Spleen (tissue), 11 donors: ENCODE data around the gene LRRC8E. TPM values are rescaled to one million over a fixed set of nuclear protein-coding genes. Genes with fewer than 3 reads are reported as not detected.

ENCODE experiments used
- DNase-seq: peaks from one replicate; pipeline ENCODE4 v3.0.0-alpha.2; 2020
- H3K27ac ChIP-seq, 8 donors: fragments of 200-600 bp; sonication (generic) in 7 of 8; 1 replicate in 4 of 8; 2 replicates in 4 of 8; pipeline versions ENCODE4 v1.5.0 to v1.8.0; 2016 to 2021; ENCODE audit warnings: inconsistent platforms in 4 of 8, mild to moderate bottlenecking in 4 of 8, moderate library complexity in 1 of 8
- H3K27me3 ChIP-seq, 7 donors: fragments of 200-600 bp; sonication (generic) in 6 of 7; replicated peaks in 1 of 7; 1 replicate in 4 of 7; 2 replicates in 3 of 7; pipeline versions ENCODE4 v1.5.0 to v1.8.0; 2016 to 2021; ENCODE audit warnings: inconsistent platforms in 3 of 7, mild to moderate bottlenecking in 1 of 7
- H3K36me3 ChIP-seq, 6 donors: fragments of 200-600 bp; sonication (generic) in 5 of 6; 1 replicate in 4 of 6; 2 replicates in 2 of 6; pipeline versions ENCODE4 v1.5.0 to v1.8.0; 2016 to 2021; ENCODE audit warnings: inconsistent platforms in 2 of 6
- H3K4me1 ChIP-seq, 6 donors: fragments of 200-600 bp; sonication (generic) in 5 of 6; 1 replicate in 3 of 6; 2 replicates in 3 of 6; pipeline versions ENCODE4 v1.5.0 to v1.8.0; 2016 to 2021; ENCODE audit warnings: inconsistent platforms in 3 of 6
- H3K4me3 ChIP-seq, 8 donors: fragments of 200-600 bp; sonication (generic) in 7 of 8; 1 replicate in 4 of 8; 2 replicates in 4 of 8; pipeline versions ENCODE4 v1.5.0 to v1.8.0; 2016 to 2021; ENCODE audit warnings: inconsistent platforms in 4 of 8, mild to moderate bottlenecking in 4 of 8, moderate library complexity in 2 of 8
- H3K9me3 ChIP-seq, 8 donors: fragments of 200-600 bp; sonication (generic) in 7 of 8; 1 replicate in 4 of 8; 2 replicates in 4 of 8; pipeline versions ENCODE4 v1.5.0 to v1.8.0; 2016 to 2021; ENCODE audit warnings: inconsistent platforms in 4 of 8
- POLR2A ChIP-seq, 3 donors: fragments of 450-650 bp; IDR thresholded peaks; one replicate each; pipeline ENCODE4 v1.5.1; 2017; ENCODE audit warnings: antibody characterized with exemption in 3 of 3, mild to moderate bottlenecking in 1 of 3
- POLR2AphosphoS5 ChIP-seq, 3 donors: sonication (generic); formaldehyde crosslinking; IDR thresholded peaks; one replicate each; pipeline ENCODE4 v1.5.1; 2017; ENCODE audit warnings: antibody characterized with exemption in 3 of 3
- WGBS, 5 donors: extraction: QIAGEN DNeasy Blood & Tissue Kit in 3 of 5; methylation state at CpG; one replicate each; pipeline versions ENCODE4 v1.1.5 to v1.1.7; 2013 to 2018; 5-methylcytosine and 5-hydroxymethylcytosine counted together
- intact Hi-C: fragments of 100-400 bp; cut with DNase I; formaldehyde crosslinking; loops from one replicate; pipeline ENCODE4 v1.15.0; 2023; ENCODE audit warnings: low total_unique reads
- polyA plus RNA-seq, 3 donors: library from polyadenylated mRNA; stranded (reverse); fragments of 200-250 nt; gene quantifications; one replicate each; pipeline ENCODE4 v1.2.1, GENCODE V29; 2013
- total RNA-seq, 7 donors: library from RNA; depleted of rRNA in 3 of 7; stranded (reverse); fragments of >200 nt in 3 of 7; fragmentation: NEBNext Ultra II Directional in 4 of 7; extraction: Animal tissue kit (Norgen Biotek cat#: 25700) in 4 of 7; gene quantifications; one replicate each; pipeline versions ENCODE4 v1.1.0 to v1.2.1, GENCODE V29; 2016 to 2021
- TF ChIP-seq, protein P1 (sequence below), 11 experiments: fragments of 200-600 bp in 7 of 11; fragments of 450-650 bp in 4 of 11; sonication (generic) in 4 of 11; IDR thresholded peaks in 8 of 11; conservative IDR thresholded peaks in 3 of 11; 1 replicate in 7 of 11; 2 replicates in 4 of 11; pipeline versions ENCODE4 v1.4.0 to v1.8.0; 2016 to 2021; ENCODE audit warnings: antibody characterized with exemption in 11 of 11, inconsistent platforms in 4 of 11, mild to moderate bottlenecking in 1 of 11
- donor health status: healthy with polysubstance abuse.
- donor health status: DM: no; HTN: no; CAD: no; lungs with moderate emphysema.
- donor health status: DM: no; HTN: no; CAD: no.
- donor health status: Bipolar disorder and iron deficiency.
- donor health status: healthy.
- donor health status: DM: no; HTN: no; CAD: no.
- donor health status: DM: yes; HTN: yes; CAD: no.

The LRRC8E gene
- total and polyA plus RNA-seq, 10 donors, result 0.08 to 0.37 TPM; not detected in 8

DNA sequence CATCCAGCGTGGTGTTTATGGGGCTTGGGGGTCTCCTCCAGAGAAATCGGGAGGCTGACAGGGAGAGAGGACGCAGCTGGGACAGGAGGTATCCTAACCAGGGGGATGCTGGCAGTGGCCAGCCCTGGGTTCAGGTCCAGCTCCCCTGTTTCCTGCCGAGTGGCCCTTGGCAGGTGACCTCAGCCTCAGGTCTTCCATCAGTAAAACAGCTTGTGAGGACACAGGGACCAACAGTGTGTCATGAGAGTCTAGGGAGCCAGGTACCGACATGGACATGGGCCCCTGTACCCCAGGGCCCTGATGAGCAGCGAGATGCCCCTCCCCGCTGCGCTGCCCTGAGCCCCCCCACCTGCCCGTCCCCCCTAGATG is 38.7 kb upstream of the LRRC8E start:
- peaks cover 4 to 23% (median 9%) of the 10 kb centered on the region in 6 donors for H3K4me1 ChIP-seq
- DNase-seq, result no peak
- intact Hi-C loops, result no loop called here
- no peaks in the 10 kb centered on the region for H3K9me3 ChIP-seq
- H3K27me3 ChIP-seq, result peaks cover 0 to 1% (median 0%) of the 10 kb centered on the region in 7 donors
- H3K27ac ChIP-seq, result no peak overlapping the region
- no peak overlapping the region for H3K4me3 ChIP-seq
- H3K36me3 ChIP-seq, result peaks cover 0 to 40% (median 0%) of the 10 kb centered on the region in 6 donors
- 88 to 99% (median 92%) methylated on average over 4 to 9 of the region's 9 CpGs for WGBS, 5 donors
- TF ChIP-seq, protein P1, sequence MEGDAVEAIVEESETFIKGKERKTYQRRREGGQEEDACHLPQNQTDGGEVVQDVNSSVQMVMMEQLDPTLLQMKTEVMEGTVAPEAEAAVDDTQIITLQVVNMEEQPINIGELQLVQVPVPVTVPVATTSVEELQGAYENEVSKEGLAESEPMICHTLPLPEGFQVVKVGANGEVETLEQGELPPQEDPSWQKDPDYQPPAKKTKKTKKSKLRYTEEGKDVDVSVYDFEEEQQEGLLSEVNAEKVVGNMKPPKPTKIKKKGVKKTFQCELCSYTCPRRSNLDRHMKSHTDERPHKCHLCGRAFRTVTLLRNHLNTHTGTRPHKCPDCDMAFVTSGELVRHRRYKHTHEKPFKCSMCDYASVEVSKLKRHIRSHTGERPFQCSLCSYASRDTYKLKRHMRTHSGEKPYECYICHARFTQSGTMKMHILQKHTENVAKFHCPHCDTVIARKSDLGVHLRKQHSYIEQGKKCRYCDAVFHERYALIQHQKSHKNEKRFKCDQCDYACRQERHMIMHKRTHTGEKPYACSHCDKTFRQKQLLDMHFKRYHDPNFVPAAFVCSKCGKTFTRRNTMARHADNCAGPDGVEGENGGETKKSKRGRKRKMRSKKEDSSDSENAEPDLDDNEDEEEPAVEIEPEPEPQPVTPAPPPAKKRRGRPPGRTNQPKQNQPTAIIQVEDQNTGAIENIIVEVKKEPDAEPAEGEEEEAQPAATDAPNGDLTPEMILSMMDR (IDR thresholded peaks at IDR 0.05 in 8 of 11, conservative IDR thresholded peaks at IDR 0.05 in 3 of 11), result no peak

DNA sequence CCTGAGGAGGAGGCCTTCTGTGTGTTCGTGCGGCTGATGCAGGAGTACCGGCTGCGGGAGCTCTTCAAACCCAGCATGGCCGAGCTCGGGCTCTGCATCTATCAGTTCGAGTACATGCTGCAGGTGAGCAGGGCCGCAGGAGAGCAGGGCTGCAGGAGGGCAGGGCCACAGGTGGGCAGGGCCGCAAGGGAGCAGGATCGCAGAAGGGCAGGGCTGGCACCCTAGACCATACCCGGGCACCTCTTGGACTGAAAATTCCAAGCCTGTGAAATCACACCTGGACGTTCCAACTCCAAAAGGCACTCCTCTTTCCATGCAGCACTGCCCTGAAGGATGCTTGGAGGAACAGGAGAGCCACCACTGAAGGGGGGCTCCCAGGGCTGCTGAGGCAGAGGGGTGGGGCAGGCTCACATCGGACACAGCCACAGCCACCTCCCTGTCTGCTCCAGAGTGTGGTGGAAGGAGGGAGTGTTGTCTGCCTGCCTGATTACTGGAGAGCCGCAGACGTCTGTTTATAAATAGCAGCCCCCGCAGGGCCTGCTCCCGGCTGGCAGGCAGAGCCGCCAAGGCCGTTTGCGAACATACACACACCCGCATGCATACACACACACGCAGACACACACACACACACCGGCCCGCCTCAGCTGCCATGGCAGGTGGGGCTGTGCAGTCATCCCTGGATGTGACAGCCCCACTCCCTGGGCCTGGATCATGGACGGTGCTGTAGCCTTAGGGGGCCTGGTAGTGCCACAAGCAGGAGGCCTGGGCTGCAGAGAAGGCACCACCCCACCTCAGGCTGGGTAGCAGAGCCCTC is 38.1 kb upstream of the LRRC8E start:
- intact Hi-C loops, result no loop called here
- Histone ChIP-seq H3K9me3 (no peaks in the 10 kb centered on the region), H3K4me3 (no peak overlapping the region), H3K36me3 (peaks cover 0 to 40% (median 0%) of the 10 kb centered on the region in 6 donors), H3K4me1 (peaks cover 4 to 22% (median 9%) of the 10 kb centered on the region in 6 donors), H3K27ac (no peak overlapping the region), H3K27me3 (peaks cover 0 to 4% (median 0%) of the 10 kb centered on the region in 7 donors)
- WGBS, 5 donors, result 71 to 92% (median 85%) methylated on average over 3 to 25 of the region's 25 CpGs
- DNase-seq, result no peak
- no peak for TF ChIP-seq POLR2A (IDR thresholded peaks at IDR 0.05)
- TF ChIP-seq, protein P1 (IDR thresholded peaks at IDR 0.05 in 8 of 11, conservative IDR thresholded peaks at IDR 0.05 in 3 of 11), result no peak
- TF ChIP-seq POLR2AphosphoS5 (IDR thresholded peaks at IDR 0.05), result no peak

DNA sequence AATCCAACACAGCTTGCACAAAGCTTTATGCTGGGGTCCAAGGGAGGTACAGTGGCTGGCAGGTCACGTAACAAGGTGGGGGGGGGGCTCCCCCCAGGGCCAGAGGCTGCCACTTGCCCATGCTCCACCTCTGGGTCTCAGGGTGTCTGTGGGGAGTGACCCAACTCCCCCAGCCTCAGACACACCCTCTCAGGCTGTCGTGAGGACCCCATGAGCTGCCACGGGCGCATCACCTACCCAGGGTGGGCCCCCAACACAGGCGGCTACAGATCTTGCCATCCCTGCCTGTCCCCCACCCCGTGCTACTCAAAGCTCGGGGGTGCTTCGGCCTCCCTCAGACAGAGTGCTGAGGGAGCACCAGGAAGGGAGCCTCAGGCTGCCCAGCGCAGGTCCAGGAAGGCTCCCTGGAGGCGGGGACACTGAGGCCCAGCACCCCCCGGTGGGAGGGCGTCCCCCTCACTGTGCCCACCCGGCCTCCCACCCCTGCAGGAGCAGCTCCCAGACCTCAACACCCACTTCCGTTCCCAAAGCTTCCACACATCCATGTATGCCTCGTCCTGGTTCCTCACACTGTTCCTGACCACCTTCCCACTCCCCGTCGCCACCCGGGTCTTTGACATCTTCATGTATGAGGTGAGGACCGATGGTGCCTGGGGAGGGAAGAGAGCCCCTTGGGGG is 37.2 kb upstream of the LRRC8E start:
- H3K4me1 ChIP-seq, result peaks cover 4 to 15% (median 9%) of the 10 kb centered on the region in 6 donors
- H3K4me3 ChIP-seq, result no peak overlapping the region
- intact Hi-C loops, result no loop called here
- WGBS, 5 donors, result 88 to 93% (median 91%) methylated on average over 13 to 19 of the region's 19 CpGs
- peaks cover 0 to 49% (median 0%) of the 10 kb centered on the region in 6 donors for H3K36me3 ChIP-seq
- peaks cover 0 to 5% (median 0%) of the 10 kb centered on the region in 7 donors for H3K27me3 ChIP-seq
- no peaks in the 10 kb centered on the region for H3K9me3 ChIP-seq
- no peak overlapping the region for H3K27ac ChIP-seq
- TF ChIP-seq, protein P1 (IDR thresholded peaks at IDR 0.05 in 8 of 11, conservative IDR thresholded peaks at IDR 0.05 in 3 of 11), result no peak
- TF ChIP-seq POLR2AphosphoS5 (IDR thresholded peaks at IDR 0.05), result no peak
- TF ChIP-seq POLR2A (IDR thresholded peaks at IDR 0.05), result no peak
- no peak for DNase-seq
